GM21447 (cell line): ENCODE measurements around the gene SLC6A6.

Experiments used
- ATAC-seq: cut with Tn5 transposase; IDR thresholded peaks from one replicate; pipeline ENCODE4 v1.9.1; 2021; ENCODE audit not compliant: unreplicated experiment

The SLC6A6 gene

GRCh38 chr3:14402304-14402811 is at the start of gene SLC6A6:
SLC6A6 (plus strand) TSS chr3:14402606; CDS start chr3:14443635, 41,029 bp downstream.
- ATAC-seq, result peak; percentile 59

DNA sequence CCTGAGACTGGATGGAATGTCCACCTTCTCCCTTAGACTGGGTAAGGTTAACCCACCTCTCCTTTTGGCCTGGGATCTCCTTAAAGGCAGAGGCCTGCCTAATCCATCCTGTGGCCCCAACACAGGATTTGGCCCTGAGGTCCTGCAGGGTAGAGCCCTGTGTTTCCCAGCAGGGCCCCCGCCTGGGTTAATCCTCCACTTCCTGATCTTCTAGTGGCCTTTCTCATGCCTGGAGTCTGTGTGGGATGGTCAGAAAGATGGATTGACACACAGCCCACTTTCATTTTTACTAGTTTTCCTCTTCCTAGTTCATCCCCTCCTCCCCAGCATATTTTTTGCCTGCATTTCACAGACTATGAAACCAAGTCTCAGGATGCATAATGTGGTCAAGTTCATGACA is 48.9 kb upstream of the SLC6A6 start:
- no peak for ATAC-seq

- no peak for ATAC-seq
Observed at GRCh38 chr3:14357463-14357862, 44.9 kb upstream of the SLC6A6 start.

- no peak for ATAC-seq
Observed at GRCh38 chr3:14358426-14359211, 43.8 kb upstream of the SLC6A6 start.

GRCh38 chr3:14359348-14359747 is 43.1 kb upstream of the SLC6A6 start:
- ATAC-seq, result no peak

- ATAC-seq, result no peak
Observed at GRCh38 chr3:14360123-14360881, 42.1 kb upstream of the SLC6A6 start.

- ATAC-seq, result no peak
Observed at GRCh38 chr3:14361068-14361677, 41.2 kb upstream of the SLC6A6 start.

- no peak for ATAC-seq
Observed at GRCh38 chr3:14362890-14363289, 39.5 kb upstream of the SLC6A6 start.

DNA sequence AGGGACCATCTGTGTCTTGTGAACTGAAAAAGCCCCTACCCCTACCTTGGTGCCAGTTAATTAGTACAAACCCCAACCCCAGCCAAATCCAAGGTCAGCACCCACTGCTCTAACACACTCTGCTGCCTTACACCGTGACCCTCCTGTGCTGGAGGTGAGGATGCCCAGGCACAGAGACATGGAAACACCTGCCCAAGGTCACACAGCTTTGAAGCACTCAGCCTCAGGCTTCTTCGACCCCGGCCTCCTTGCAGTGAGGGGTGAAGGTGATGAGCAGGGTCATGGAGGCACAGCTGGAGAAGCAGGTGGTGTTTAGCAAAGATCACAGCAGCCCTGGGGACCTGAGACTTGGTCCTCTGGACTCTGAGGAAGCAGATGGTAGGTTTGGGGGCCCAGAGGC is 39.0 kb upstream of the SLC6A6 start:
- no peak for ATAC-seq

DNA sequence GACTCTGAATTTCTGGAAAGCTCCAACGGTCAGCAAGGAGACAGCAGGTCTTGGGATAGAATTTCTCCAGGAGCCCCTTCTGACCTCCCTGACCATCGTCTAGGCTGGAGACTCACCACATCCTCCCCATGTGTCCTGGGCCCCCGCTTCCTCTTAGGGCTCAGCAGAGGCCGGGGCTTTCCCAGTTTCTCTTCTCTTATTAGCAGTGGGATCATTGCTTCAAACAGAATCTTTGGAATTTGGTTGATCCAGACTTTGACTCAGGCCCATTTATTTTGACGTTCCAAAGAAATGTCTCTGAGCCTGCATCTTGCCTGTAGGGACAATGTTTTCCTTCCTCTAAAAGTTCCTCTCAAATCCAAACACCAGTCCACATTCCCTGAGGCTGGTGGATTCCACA is 38.4 kb upstream of the SLC6A6 start:
- no peak for ATAC-seq

DNA sequence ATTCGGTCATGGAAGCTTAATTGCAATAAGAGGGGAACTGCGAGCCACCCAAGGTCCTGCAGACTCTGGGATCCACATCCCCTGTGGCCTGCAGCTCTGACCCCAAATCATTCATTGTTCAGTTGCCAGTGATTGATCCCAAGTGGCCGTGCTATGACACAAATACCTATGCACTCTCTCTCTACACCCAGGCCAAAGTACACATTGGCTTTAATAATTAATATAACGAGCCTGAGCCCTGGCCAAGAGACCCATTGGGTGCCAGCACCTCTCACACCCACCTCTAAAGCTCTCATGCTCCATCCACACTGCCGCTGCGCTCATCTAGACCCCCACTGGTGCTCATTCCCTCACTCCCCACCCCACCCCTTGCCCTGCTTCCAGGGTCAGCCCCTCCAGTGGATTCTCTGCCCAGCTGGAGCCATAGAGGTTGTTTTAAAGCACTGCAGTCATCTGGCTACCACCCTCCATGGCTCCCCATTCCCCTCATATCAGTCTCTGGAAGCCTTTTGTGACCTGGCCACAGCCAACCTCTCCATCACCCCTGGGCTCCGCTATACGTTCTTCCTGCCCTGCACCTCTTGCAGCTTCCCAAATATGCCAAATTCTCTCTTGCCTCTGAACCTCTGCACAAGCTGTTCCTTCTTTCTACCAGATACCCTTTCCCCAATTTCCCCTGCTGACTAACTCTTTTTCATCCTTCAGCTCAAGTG is 37.7 kb upstream of the SLC6A6 start:
- ATAC-seq, result no peak

- ATAC-seq, result no peak
Observed at GRCh38 chr3:14366248-14366647, 36.2 kb upstream of the SLC6A6 start.

DNA sequence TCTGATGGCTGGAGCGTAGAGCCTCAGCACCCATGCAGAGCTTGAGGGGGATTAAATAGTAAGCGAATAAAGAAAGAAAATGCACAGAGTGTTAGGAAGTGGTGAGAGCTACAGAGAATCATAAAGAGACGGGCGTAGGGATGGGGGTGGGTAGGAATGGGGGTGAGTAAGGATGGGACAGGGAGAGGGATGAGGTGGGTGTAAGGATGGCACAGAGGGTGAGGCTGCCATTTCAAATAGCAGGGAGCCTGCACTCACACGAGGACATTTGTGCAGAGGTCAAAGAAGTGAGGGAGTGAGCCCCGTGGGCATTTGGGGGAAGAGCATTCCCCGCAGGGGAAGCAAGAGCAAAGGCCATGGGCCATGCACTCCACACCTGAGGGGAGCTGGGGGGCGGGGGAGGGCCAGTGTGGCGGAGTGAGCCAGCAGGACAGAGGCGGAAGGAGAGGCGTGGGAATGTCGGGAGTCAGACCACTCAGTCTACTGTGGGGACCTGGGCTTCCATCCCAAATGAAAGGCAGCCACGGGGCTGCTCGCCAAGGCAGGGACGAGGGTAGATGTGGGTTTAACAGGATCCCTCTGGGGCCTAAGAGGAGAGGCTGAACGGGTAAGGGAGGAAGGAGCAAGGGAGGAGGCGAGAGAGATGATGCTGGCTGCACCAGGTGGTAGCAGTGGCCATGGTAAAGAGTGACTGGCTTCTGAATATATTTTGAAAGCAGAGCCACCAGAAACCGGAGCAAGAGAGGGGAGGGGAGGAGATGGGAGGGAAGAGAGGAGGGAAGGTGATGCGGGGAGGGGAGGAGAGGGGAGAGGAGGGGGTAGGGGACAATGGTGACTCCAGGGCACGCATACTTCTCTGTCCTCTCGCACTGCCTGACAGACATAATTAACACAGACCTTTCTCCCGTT is 35.2 kb upstream of the SLC6A6 start:
- ATAC-seq, result no peak

- ATAC-seq, result no peak
Observed at GRCh38 chr3:14368146-14368545, 34.3 kb upstream of the SLC6A6 start.

GRCh38 chr3:14368885-14369284 is 33.5 kb upstream of the SLC6A6 start:
- no peak for ATAC-seq

DNA sequence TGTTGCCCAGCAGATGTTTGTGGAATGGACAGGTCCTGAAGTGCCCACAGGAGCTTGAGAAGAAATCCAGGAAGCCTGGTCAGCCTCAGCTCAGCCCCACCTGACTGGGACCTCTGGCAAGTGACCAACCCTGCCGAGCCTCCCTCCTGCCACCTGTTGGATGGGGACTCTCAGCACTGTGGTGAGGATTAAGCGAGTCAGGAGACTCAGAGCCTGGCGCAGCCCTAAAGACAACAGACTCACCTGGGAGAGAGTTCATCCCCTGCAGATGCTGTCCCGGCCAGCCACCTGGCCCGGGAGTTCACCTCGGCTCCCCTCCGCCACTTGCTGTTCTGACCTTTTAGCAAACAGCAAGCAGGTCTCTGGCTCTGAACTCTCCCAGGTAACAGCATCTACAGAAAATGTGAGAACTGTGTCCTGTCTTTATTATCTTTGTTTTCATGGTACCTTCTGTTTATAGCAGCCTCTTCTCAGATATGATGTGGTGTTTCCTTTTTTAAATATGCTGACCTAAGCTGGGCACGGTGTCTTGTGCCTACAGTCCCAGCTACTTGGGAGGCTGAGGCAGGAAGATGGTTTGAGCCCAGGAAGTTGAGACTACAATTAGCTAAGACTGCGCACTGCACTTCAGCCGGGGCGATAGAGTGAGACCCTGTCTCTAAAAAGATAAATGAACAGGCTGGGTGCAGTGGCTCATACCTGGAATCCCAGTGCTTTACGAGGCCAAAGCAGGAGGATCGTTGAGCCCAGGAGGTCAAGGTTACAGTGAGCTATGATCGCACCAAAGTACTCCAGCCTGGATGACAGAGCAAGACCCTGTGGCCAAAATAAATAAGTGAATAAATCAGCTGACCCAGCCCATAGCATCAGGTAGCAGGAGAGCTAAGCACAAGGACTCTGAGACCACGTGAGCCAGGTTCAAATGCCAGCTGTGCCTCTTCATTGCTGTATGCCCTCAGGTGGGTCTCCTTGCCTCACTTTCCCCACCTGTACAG is 32.4 kb upstream of the SLC6A6 start:
- ATAC-seq, result no peak

GRCh38 chr3:14370720-14371572 is 31.5 kb upstream of the SLC6A6 start:
- no peak for ATAC-seq
